OCI-LY1 (cell line): Measurements from ENCODE around the gene SPTLC3.

Source experiments
- H2AFZ ChIP-seq: fragments of 200-600 bp; sonication (generic), shearing (Covaris generic); 2 replicates; pipeline ENCODE4 v1.6.0; 2014; ENCODE audit warnings: antibody characterized with exemption, mild to moderate bottlenecking, low read length
- H3F3A ChIP-seq: fragments of 200-600 bp; sonication (generic), shearing (Covaris generic); 2 replicates; pipeline ENCODE4 v1.6.0; 2014; ENCODE audit warnings: mild to moderate bottlenecking, antibody characterized with exemption, low read length, moderate library complexity; ENCODE audit not compliant: insufficient read depth
- H3K27ac ChIP-seq: fragments of 200-600 bp; sonication (generic); 2 replicates; pipeline ENCODE4 v1.5.1; 2014; ENCODE audit warnings: low read length, mixed run types, mild to moderate bottlenecking, low read depth; ENCODE audit not compliant: poor library complexity, severe bottlenecking
- H3K27me3 ChIP-seq: fragments of 200-600 bp; sonication (generic); 2 replicates; pipeline ENCODE4 v1.6.0; 2014; ENCODE audit warnings: antibody characterized with exemption, mild to moderate bottlenecking, low read length, moderate library complexity; ENCODE audit not compliant: insufficient read depth
- H3K36me3 ChIP-seq: fragments of 200-600 bp; sonication (generic); 2 replicates; pipeline ENCODE4 v1.6.1; 2014; ENCODE audit warnings: mild to moderate bottlenecking, antibody characterized with exemption, low read length, moderate library complexity, mixed read lengths; ENCODE audit not compliant: insufficient read depth
- H3K4me1 ChIP-seq: fragments of 200-600 bp; sonication (generic); 2 replicates; pipeline ENCODE4 v1.5.1; 2014; ENCODE audit warnings: mild to moderate bottlenecking, low read length, moderate library complexity; ENCODE audit not compliant: insufficient read depth, severe bottlenecking
- H3K4me2 ChIP-seq: fragments of 200-600 bp; sonication (generic), shearing (Covaris generic); 2 replicates; pipeline ENCODE4 v1.6.1; 2014; ENCODE audit warnings: low read length
- H3K4me3 ChIP-seq: fragments of 200-600 bp; sonication (generic); 2 replicates; pipeline ENCODE4 v1.5.1; 2014; ENCODE audit warnings: low read length, low read depth, mild to moderate bottlenecking, mixed read lengths; ENCODE audit not compliant: poor library complexity, severe bottlenecking
- H3K79me2 ChIP-seq: fragments of 200-600 bp; shearing (Covaris generic); 2 replicates; pipeline ENCODE4 v1.6.1; 2016; ENCODE audit warnings: mixed run types, low read length, mixed read lengths; ENCODE audit not compliant: insufficient read depth
- H3K9ac ChIP-seq: fragments of 200-600 bp; sonication (generic), shearing (Covaris generic); 2 replicates; pipeline ENCODE4 v1.6.1; 2014; ENCODE audit warnings: mild to moderate bottlenecking, low read length, mixed read lengths
- H3K9me2 ChIP-seq: fragments of 200-600 bp; sonication (generic), shearing (Covaris generic); 2 replicates; pipeline ENCODE4 v1.6.1; 2014; ENCODE audit warnings: low read depth, mild to moderate bottlenecking, low read length, mixed read lengths
- H3K9me3 ChIP-seq: fragments of 200-600 bp; shearing (Covaris generic); 2 replicates; pipeline ENCODE4 v1.6.1; 2014; ENCODE audit warnings: low read length, mixed read lengths
- H4K20me1 ChIP-seq: fragments of 200-600 bp; sonication (generic), shearing (Covaris generic); 2 replicates; pipeline ENCODE4 v1.6.0; 2016; ENCODE audit warnings: mild to moderate bottlenecking, low read length; ENCODE audit not compliant: insufficient read depth
- CTCF ChIP-seq: fragments of 200-600 bp; sonication (generic), shearing (Covaris generic); IDR thresholded peaks from 2 replicates; pipeline ENCODE4 v1.5.1; 2017; ENCODE audit warnings: mild to moderate bottlenecking, antibody characterized with exemption, low read length, moderate library complexity, mixed read lengths
- EZH2 ChIP-seq: fragments of 200-600 bp; sonication (generic), shearing (Covaris generic); IDR thresholded peaks from 2 replicates; pipeline ENCODE4 v1.8.0; 2017; ENCODE audit warnings: borderline replicate concordance, mixed run types, mild to moderate bottlenecking, antibody characterized with exemption, low read length, moderate library complexity, mixed read lengths

Gene SPTLC3

GRCh38 chr20:13165203-13165602, 156.4 kb downstream of the SPTLC3 start:
- Histone ChIP-seq H3K9ac (no peak overlapping the region), H3K4me2 (no peak overlapping the region), H3K4me3 (no peak overlapping the region), H3K4me1 (no peaks in the 10 kb centered on the region), H3K36me3 (no peaks in the 10 kb centered on the region), H3F3A (no peaks in the 10 kb centered on the region), H3K27ac (no peak overlapping the region), H2AFZ (no peak overlapping the region), H3K9me3 (no peaks in the 10 kb centered on the region), H3K9me2 (no peaks in the 10 kb centered on the region), H3K79me2 (no peaks in the 10 kb centered on the region), H3K27me3 (no peaks in the 10 kb centered on the region), H4K20me1 (no peaks in the 10 kb centered on the region)
- no peak for TF ChIP-seq EZH2
- no peak for TF ChIP-seq CTCF

GRCh38 chr20:13166011-13166410, 157.2 kb downstream of the SPTLC3 start:
- Histone ChIP-seq H3K4me2 (no peak overlapping the region), H4K20me1 (no peaks in the 10 kb centered on the region), H2AFZ (no peak overlapping the region), H3K36me3 (no peaks in the 10 kb centered on the region), H3K9me2 (no peaks in the 10 kb centered on the region), H3K27me3 (no peaks in the 10 kb centered on the region), H3K27ac (no peak overlapping the region), H3F3A (no peaks in the 10 kb centered on the region), H3K4me1 (no peaks in the 10 kb centered on the region), H3K79me2 (no peaks in the 10 kb centered on the region), H3K4me3 (no peak overlapping the region), H3K9ac (no peak overlapping the region), H3K9me3 (no peaks in the 10 kb centered on the region)
- no peak for TF ChIP-seq CTCF
- no peak for TF ChIP-seq EZH2

- H3K36me3 ChIP-seq = no peaks in the 10 kb centered on the region
- H3F3A ChIP-seq = no peaks in the 10 kb centered on the region
- no peaks in the 10 kb centered on the region for H4K20me1 ChIP-seq
Observed at GRCh38 chr20:13166437-13166836, 157.7 kb downstream of the SPTLC3 start.

More at GRCh38 chr20:13166437-13166836, 157.7 kb downstream of the SPTLC3 start:
- Histone ChIP-seq H3K9me3 (no peaks in the 10 kb centered on the region), H3K4me2 (no peak overlapping the region), H3K4me3 (no peak overlapping the region), H3K79me2 (no peaks in the 10 kb centered on the region), H2AFZ (no peak overlapping the region), H3K9ac (no peak overlapping the region), H3K4me1 (no peaks in the 10 kb centered on the region), H3K27ac (no peak overlapping the region), H3K9me2 (no peaks in the 10 kb centered on the region), H3K27me3 (no peaks in the 10 kb centered on the region)
- no peak for TF ChIP-seq CTCF
- no peak for TF ChIP-seq EZH2
